ENCODE data around the gene GALNS. TPM values are rescaled to one million over a fixed set of nuclear protein-coding genes. Genes with fewer than 3 reads are reported as not detected.
A peak's percentile ranks its signal among the peaks of the same experiment; 100 is the strongest.

GALNS gene
- total and polyA plus RNA-seq, 2 of the 13 experiments (the other 11 are each of a cell fraction or from before 2014, with no cell fraction given): 9.2 to 9.8 TPM

GRCh38 chr16:88901718-88902337 is 45.1 kb upstream of the GALNS start (continued):
- TF ChIP-seq LRRFIP1 (CRISPR knock-in tag; conservative IDR thresholded peaks at IDR 0.05) (no peak), RFXAP (CRISPR knock-in tag; IDR thresholded peaks at IDR 0.05; ENCODE audit: borderline replicate concordance) (0 out of 2 replicates have a peak, but pooled peaks have one; percentile 28), BRCA1 (CRISPR knock-in tag; IDR thresholded peaks at IDR 0.05) (0 out of 2 replicates have a peak, but pooled peaks have one; percentile 26), MIXL1 (CRISPR knock-in tag; IDR thresholded peaks at IDR 0.05) (no peak), MAFK (conservative IDR thresholded peaks at IDR 0.05 in 1 of 2, IDR thresholded peaks at IDR 0.05 in 1 of 2; ENCODE audit: low read length in 2 of 2) (peak in 1 of 2 experiments; percentile 18; a peak in 1 of 4 replicates), ZNF614 (CRISPR knock-in tag; IDR thresholded peaks at IDR 0.05; ENCODE audit: borderline replicate concordance) (no peak), MAFF (IDR thresholded peaks at IDR 0.05; ENCODE audit: low read depth, low read length) (peak; percentile 27; the same call in 1 of the 2 replicates), ZHX1 (CRISPR knock-in tag; IDR thresholded peaks at IDR 0.05; ENCODE audit: low read depth) (no peak), ZSCAN25 (CRISPR knock-in tag; IDR thresholded peaks at IDR 0.05) (no peak), ZNF713 (CRISPR knock-in tag; IDR thresholded peaks at IDR 0.05) (no peak), PAXIP1 (CRISPR knock-in tag; conservative IDR thresholded peaks at IDR 0.05) (no peak), ZNF629 (CRISPR knock-in tag; conservative IDR thresholded peaks at IDR 0.05) (no peak), SPEN (CRISPR knock-in tag; IDR thresholded peaks at IDR 0.05; ENCODE audit: low read depth) (no peak), ZNF574 (CRISPR knock-in tag; IDR thresholded peaks at IDR 0.05) (no peak), SNAPC5 (CRISPR knock-in tag; IDR thresholded peaks at IDR 0.05; ENCODE audit: borderline replicate concordance) (no peak), ZEB1 (IDR thresholded peaks at IDR 0.05; ENCODE audit: insufficient replicate concordance, low read depth) (no peak)
